ENCODE data around the gene GDPGP1.

Gene GDPGP1

GRCh38 chr15:90221246-90221900 lies 12.6 kb upstream of the GDPGP1 start:
- DNase-seq, result peak; percentile 59
- in situ Hi-C loops (cut with MboI; ENCODE audit: low pct_unique_long_range_greater_than_20kb, low sequenced_read_pairs), result no loop called here

GRCh38 chr15:90222547-90222946 lies 11.5 kb upstream of the GDPGP1 start:
- in situ Hi-C loops (cut with MboI; ENCODE audit: low pct_unique_long_range_greater_than_20kb, low sequenced_read_pairs), result no loop called here
- no peak for DNase-seq

DNA sequence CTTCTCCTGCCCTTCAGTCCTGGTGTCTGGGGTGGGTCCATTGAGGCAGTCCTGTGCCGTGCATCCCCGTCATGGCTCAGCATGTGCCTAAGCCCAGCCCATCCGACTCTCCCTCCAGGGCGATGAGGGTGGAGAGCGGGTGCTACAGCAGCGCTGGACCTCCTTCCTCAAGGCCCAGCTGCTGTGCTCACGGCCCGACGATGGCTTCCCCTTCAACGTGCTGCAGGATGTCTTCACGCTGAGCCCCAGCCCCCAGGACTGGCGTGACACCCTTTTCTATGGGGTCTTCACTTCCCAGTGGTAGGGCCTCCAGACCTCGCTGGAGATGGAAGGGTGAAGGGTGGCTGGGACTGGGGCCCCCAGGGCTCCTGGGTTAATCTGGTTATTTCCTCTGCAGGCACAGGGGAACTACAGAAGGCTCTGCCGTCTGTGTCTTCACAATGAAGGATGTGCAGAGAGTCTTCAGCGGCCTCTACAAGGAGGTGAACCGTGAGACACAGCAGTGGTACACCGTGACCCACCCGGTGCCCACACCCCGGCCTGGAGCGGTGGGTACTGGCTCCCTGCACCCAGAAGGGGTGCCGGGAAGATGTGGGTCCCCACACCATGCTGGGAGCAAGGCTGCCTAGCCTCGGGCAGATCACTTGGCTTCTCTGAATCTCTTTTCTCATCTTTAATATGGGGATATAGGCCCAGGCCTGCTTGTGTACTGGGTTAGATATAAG lies 10.4 kb upstream of the GDPGP1 start:
- in situ Hi-C loops (cut with MboI; ENCODE audit: low pct_unique_long_range_greater_than_20kb, low sequenced_read_pairs), result no loop called here
- no peak for DNase-seq

DNA sequence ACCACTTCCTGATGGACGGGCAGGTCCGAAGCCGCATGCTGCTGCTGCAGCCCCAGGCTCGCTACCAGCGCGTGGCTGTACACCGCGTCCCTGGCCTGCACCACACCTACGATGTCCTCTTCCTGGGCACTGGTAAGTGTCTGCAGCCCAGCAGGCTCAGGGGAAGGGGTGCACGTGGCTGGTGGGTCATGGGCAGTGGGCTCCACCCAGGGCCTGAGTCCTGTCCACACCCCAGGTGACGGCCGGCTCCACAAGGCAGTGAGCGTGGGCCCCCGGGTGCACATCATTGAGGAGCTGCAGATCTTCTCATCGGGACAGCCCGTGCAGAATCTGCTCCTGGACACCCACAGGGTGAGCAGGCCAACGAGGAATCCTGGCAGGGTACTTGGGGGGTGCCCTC lies 9.0 kb upstream of the GDPGP1 start:
- DNase-seq, result no peak
- in situ Hi-C loops (cut with MboI; ENCODE audit: low pct_unique_long_range_greater_than_20kb, low sequenced_read_pairs), result no loop called here

GRCh38 chr15:90225504-90226234 lies 8.3 kb upstream of the GDPGP1 start:
- in situ Hi-C loops (cut with MboI; ENCODE audit: low pct_unique_long_range_greater_than_20kb, low sequenced_read_pairs), result no loop called here
- no peak for DNase-seq

GRCh38 chr15:90227336-90227735 lies 6.7 kb upstream of the GDPGP1 start:
- no peak for DNase-seq
- in situ Hi-C loops (cut with MboI; ENCODE audit: low pct_unique_long_range_greater_than_20kb, low sequenced_read_pairs), result no loop called here

GRCh38 chr15:90227816-90228772 lies 5.9 kb upstream of the GDPGP1 start:
- no peak for DNase-seq
- in situ Hi-C loops (cut with MboI; ENCODE audit: low pct_unique_long_range_greater_than_20kb, low sequenced_read_pairs), result no loop called here

DNA sequence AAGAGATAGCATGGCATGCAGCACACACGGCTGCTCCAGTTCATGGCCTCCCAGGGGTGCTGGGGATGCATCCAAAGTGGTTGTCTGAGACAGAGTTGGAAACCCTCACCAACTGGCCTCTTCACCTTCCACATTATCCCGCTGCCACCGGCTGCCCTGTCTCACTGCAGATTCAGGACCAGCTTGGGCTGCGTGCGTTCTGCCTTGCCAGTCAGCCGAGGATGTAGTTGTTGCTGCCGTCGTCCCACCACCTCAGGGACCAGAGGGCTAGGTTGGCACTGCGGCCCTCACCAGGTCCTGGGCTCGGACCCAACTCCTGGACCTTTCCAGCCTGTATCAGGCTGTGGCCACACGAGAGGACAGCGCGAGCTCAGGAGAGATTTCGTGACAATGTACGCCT lies 5.0 kb upstream of the GDPGP1 start:
- in situ Hi-C loops (cut with MboI; ENCODE audit: low pct_unique_long_range_greater_than_20kb, low sequenced_read_pairs), result no loop called here
- DNase-seq, result no peak

GRCh38 chr15:90230071-90230494 lies 3.9 kb upstream of the GDPGP1 start:
- DNase-seq, result no peak
- in situ Hi-C loops (cut with MboI; ENCODE audit: low pct_unique_long_range_greater_than_20kb, low sequenced_read_pairs), result no loop called here

DNA sequence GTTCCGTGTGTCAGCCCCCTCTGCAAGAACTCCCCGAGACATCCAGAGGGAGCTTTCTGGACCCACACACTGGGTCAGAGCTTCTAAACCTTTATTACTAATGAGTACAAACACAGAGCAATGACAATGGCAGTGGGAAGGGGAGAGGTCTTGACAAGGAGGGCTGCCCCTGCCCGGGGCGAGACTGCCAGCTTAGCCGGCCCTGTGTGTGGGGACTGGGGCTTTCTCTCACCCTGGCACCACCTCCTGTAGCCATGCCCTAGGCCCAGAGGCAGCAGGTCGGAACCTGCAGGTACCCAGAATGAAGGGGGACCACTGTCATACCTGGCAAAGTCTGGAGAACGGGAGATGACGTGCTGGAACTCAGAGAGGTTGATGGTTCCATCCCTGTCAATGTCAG lies 3.4 kb upstream of the GDPGP1 start:
- in situ Hi-C loops (cut with MboI; ENCODE audit: low pct_unique_long_range_greater_than_20kb, low sequenced_read_pairs), result no loop called here
- DNase-seq, result no peak

DNA sequence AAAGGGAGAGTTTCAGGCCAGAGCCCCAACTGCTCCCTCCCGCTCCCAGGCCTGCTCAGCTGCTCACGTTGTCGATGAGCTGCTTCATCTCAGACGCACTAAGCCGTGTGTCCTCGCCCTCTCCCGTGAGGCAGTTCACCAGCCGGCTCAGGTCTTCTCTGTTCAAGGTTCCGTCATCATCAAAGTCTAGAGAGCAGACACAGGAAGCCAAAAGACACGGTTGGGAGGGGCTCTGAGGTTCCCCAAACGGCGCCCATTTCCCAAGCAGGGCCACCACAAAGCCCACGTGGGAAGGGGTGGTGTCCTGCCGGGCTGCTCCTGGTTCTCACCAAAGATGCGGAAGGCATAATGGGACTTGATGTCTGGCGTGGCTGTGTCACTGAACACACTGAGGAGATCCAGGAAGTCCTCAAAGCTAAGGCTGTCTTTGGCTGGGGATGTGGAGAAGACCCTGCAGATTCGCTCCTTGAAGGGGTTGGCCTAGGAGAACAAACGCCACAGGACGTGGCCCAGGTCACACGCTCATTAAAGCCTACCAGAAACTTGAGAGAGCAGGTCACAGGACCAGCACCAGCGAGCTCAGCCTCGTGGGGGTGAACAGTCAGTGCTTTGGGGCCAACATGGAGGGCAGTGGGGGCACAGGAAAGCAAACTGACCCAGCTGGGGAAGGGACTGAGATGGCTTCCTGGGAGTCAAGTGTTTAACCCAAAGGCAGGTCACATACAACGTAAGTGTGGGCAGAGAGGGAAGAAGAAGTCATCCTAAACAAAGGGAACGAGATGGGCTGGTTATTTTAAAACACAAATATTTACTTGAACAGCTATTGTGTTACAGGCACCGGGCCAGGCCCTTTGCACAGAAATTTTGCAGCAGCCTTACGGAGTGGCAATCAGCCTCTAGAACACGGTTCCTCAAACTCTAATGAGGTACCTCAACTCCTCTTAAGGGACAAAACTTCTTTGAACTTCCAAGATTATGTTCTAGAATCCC lies 2.7 kb upstream of the GDPGP1 start:
- DNase-seq, result no peak
- in situ Hi-C loops (cut with MboI; ENCODE audit: low pct_unique_long_range_greater_than_20kb, low sequenced_read_pairs), result no loop called here

DNA sequence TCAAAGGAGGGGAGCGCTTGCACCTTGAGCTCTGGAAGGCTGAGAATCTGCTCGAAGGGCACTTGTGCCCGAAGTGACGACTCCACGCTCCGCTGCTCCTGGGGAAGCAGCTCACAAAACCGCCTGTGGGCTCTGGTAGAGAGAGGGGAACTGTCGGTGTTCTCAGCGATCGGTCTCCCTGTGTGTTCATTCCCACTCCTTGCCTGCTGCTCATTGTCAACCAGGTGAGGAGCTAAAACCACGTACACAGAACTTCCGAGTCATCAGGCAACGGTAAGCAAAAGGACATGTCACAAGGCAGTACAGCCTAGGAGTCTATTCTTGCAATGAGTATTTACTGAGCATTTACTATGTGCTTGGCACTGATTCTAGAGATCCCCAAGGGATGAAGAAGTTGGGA lies 1.8 kb upstream of the GDPGP1 start:
- in situ Hi-C loops (cut with MboI; ENCODE audit: low pct_unique_long_range_greater_than_20kb, low sequenced_read_pairs), result no loop called here
- DNase-seq, result peak; percentile 44

DNA sequence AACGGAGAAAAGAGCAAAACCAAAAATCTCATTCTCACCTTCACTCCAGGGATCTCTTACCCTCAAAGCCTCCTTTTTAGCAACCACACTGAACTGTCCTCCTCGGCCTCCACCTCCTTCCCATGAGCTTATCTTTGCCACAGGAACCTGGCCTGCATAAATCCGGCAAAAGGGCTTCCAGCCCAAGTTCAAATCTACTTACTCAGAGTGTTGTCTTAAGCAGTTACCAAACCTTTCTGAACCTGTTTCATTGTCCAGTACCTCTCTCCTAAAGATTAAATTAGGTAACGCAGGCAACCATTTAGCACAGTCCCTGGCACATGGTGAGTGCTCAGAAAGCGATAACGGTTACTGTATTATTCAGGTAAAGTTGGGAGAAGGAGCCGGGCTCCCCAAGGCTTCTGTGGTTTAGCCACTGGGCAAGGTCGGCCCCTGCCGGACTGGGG lies 1.0 kb upstream of the GDPGP1 start:
- no peak for DNase-seq
- in situ Hi-C loops (cut with MboI; ENCODE audit: low pct_unique_long_range_greater_than_20kb, low sequenced_read_pairs), result no loop called here

- in situ Hi-C loops (cut with MboI; ENCODE audit: low pct_unique_long_range_greater_than_20kb, low sequenced_read_pairs), result no loop called here
- DNase-seq, result peak; percentile 95
These were observed 468 bp upstream of the GDPGP1 start, which contains the start of gene CIB1 for GRCh38 chr15:90233387-90234095. TSS of gene CIB1 (minus strand) at chr15:90233941. CDS start at chr15:90233885, 56 bp downstream.

- in situ Hi-C loops (cut with MboI; ENCODE audit: low pct_unique_long_range_greater_than_20kb, low sequenced_read_pairs), result no loop called here
- DNase-seq, result no peak
These were observed 5.4 kb downstream of the GDPGP1 start for GRCh38 chr15:90239371-90239770.

- in situ Hi-C loops (cut with MboI; ENCODE audit: low pct_unique_long_range_greater_than_20kb, low sequenced_read_pairs), result no loop called here
- DNase-seq, result no peak
These were observed 6.8 kb downstream of the GDPGP1 start for GRCh38 chr15:90240856-90241255.

Data from KBM-7 (cell line).